ENCODE results near the gene BACE1.
A peak's percentile ranks its signal among the peaks of the same experiment; 100 is the strongest.
"Not testable (repeated sequence)": the region's sequence is repeated elsewhere in the genome, so short reads cannot be mapped to it uniquely, and the experiment has no call there.

The BACE1 gene

GRCh38 chr11:117316197-117316961, at the start of gene BACE1:
Gene BACE1, minus strand, starts transcription at chr11:117316256. Its CDS starts 461 bp downstream, at chr11:117315795.
- DNase-seq, result no peak

- DNase-seq, result no peak
Observed at GRCh38 chr11:117361432-117361831, 45.4 kb upstream of the BACE1 start.

GRCh38 chr11:117356126-117356890, 40.3 kb upstream of the BACE1 start:
- no peak for DNase-seq

GRCh38 chr11:117354550-117354949, 38.5 kb upstream of the BACE1 start:
- no peak for DNase-seq

GRCh38 chr11:117345039-117345438, 29.0 kb upstream of the BACE1 start:
- DNase-seq, result no peak

- DNase-seq, result no peak
Observed at GRCh38 chr11:117337076-117337475, 21.0 kb upstream of the BACE1 start.

GRCh38 chr11:117335399-117335798, 19.3 kb upstream of the BACE1 start:
- no peak for DNase-seq

GRCh38 chr11:117334896-117335295, 18.8 kb upstream of the BACE1 start:
- DNase-seq, result no peak

- no peak for DNase-seq
Observed at GRCh38 chr11:117333917-117334316, 17.9 kb upstream of the BACE1 start.

GRCh38 chr11:117332843-117333242, 16.8 kb upstream of the BACE1 start:
- no peak for DNase-seq

- no peak for DNase-seq
Observed at GRCh38 chr11:117328375-117329010, 12.4 kb upstream of the BACE1 start.

GRCh38 chr11:117327567-117328374, 11.7 kb upstream of the BACE1 start, which contains the start of gene CEP164:
Gene CEP164, plus strand, starts transcription at chr11:117327854. Its CDS starts 10,733 bp downstream, at chr11:117338587.
- peak; percentile 95 for DNase-seq

- DNase-seq, result not testable (repeated sequence)
Observed at GRCh38 chr11:117327255-117327566, 11.2 kb upstream of the BACE1 start.

- no peak for DNase-seq
Observed at GRCh38 chr11:117319214-117319840, 3.3 kb upstream of the BACE1 start.

GRCh38 chr11:117318738-117319137, 2.7 kb upstream of the BACE1 start:
- DNase-seq, result no peak

GRCh38 chr11:117315285-117316196, 515 bp downstream of the BACE1 start:
- no peak for DNase-seq

- no peak for DNase-seq
Observed at GRCh38 chr11:117314840-117315239, 1.2 kb downstream of the BACE1 start.

- no peak for DNase-seq
Observed at GRCh38 chr11:117313828-117314768, 2.0 kb downstream of the BACE1 start.

GRCh38 chr11:117313091-117313490, 3.0 kb downstream of the BACE1 start:
- peak; percentile 32 for DNase-seq

GRCh38 chr11:117309310-117309709, 6.7 kb downstream of the BACE1 start:
- DNase-seq, result no peak
